Esophagus squamous epithelium (tissue), 5 donors: ENCODE data around the gene MAG. TPM values are rescaled to one million over a fixed set of nuclear protein-coding genes. Genes with fewer than 3 reads are reported as not detected.

Source experiments
- DNase-seq: peaks from one replicate; lab custom pipeline; 2025; lab: John Stamatoyannopoulos, UW
- H3K27ac ChIP-seq, 4 donors: fragments of 200-600 bp; sonication (generic); one replicate each; pipeline ENCODE4 v1.5.1; 2016 to 2019; ENCODE audit warnings: mild to moderate bottlenecking in 1 of 4
- H3K27me3 ChIP-seq, 4 donors: fragments of 200-600 bp; sonication (generic); 1 replicate in 3 of 4; 2 replicates in 1 of 4; pipeline versions ENCODE4 v1.5.1 to v1.6.0; 2017 to 2021; ENCODE audit warnings: antibody characterized with exemption in 1 of 4
- H3K36me3 ChIP-seq, 3 donors: fragments of 200-600 bp; sonication (generic); one replicate each; pipeline ENCODE4 v1.5.1; 2016 to 2019
- H3K4me1 ChIP-seq, 3 donors: fragments of 200-600 bp; sonication (generic); one replicate each; pipeline ENCODE4 v1.5.1; 2017 to 2019
- H3K4me3 ChIP-seq, 4 donors: fragments of 200-600 bp; sonication (generic); 1 replicate in 3 of 4; 2 replicates in 1 of 4; pipeline ENCODE4 v1.5.1; 2016 to 2019; ENCODE audit warnings: mild to moderate bottlenecking in 2 of 4, moderate library complexity in 1 of 4
- H3K9me3 ChIP-seq, 3 donors: fragments of 200-600 bp; sonication (generic); one replicate each; pipeline ENCODE4 v1.5.1; 2016 to 2019
- POLR2A ChIP-seq, 4 donors: fragments of 450-650 bp; IDR thresholded peaks; one replicate each; pipeline ENCODE4 v1.6.1; 2017; ENCODE audit warnings: antibody characterized with exemption in 4 of 4, mild to moderate bottlenecking in 4 of 4, moderate library complexity in 3 of 4
- WGBS, 2 donors: methylation state at CpG; one replicate each; pipeline ENCODE4 v1.1.5; 2018; 5-methylcytosine and 5-hydroxymethylcytosine counted together
- intact Hi-C: fragments of 100-400 bp; cut with DNase I; formaldehyde crosslinking; loops from one replicate; pipeline ENCODE4 v1.15.0; 2022
- total RNA-seq, 4 donors: library from RNA; depleted of rRNA; stranded (reverse); fragments of >200 nt; gene quantifications; one replicate each; pipeline ENCODE4 v1.1.0, GENCODE V29; 2016
- TF ChIP-seq, protein P1 (sequence below), 6 experiments: fragments of 450-650 bp in 4 of 6; fragments of 200-600 bp in 2 of 6; sonication (generic) in 2 of 6; IDR thresholded peaks; one replicate each; pipeline ENCODE4 v1.5.1; 2016 to 2019; ENCODE audit warnings: antibody characterized with exemption in 6 of 6, mild to moderate bottlenecking in 4 of 6, moderate library complexity in 4 of 6
- donor health status: DM: yes; HTN: yes; CAD: no.

The MAG gene
- total RNA-seq, 4 donors from 2014 or later: 2.3 TPM; not detected in 3

DNA sequence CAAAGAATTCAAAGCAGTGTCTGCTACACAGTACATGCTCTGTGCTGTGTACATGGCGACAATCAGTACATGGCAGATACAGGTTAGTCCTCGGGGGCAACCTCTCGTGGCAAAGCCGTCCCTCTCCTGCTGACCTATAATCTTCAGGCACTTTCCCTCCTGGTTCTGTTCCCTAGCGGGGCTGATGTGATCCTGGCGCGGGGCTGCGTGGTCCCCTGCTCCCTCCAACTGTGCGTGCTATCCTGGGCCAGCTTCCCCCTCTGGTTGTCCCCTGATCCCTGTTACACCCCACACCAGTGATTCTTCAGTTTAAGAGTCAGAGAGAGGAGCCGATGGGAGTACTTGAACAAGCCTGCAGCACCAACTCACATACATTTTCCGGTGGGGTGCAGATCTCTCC is 12.1 kb downstream of the MAG start:
- no peaks in the 10 kb centered on the region for H3K9me3 ChIP-seq
- no peaks in the 10 kb centered on the region for H3K4me1 ChIP-seq
- intact Hi-C loops: no loop called here
- no peak for DNase-seq
- H3K4me3 ChIP-seq: no peak overlapping the region
- H3K36me3 ChIP-seq: no peaks in the 10 kb centered on the region
- peaks cover 0 to 53% (median 0%) of the 10 kb centered on the region in 4 donors for H3K27me3 ChIP-seq
- no peak overlapping the region for H3K27ac ChIP-seq
- WGBS, 2 donors: 75 to 81% methylated on average over 11 of the region's 11 CpGs
- TF ChIP-seq POLR2A (IDR thresholded peaks at IDR 0.05): no peak
- TF ChIP-seq, protein P1, sequence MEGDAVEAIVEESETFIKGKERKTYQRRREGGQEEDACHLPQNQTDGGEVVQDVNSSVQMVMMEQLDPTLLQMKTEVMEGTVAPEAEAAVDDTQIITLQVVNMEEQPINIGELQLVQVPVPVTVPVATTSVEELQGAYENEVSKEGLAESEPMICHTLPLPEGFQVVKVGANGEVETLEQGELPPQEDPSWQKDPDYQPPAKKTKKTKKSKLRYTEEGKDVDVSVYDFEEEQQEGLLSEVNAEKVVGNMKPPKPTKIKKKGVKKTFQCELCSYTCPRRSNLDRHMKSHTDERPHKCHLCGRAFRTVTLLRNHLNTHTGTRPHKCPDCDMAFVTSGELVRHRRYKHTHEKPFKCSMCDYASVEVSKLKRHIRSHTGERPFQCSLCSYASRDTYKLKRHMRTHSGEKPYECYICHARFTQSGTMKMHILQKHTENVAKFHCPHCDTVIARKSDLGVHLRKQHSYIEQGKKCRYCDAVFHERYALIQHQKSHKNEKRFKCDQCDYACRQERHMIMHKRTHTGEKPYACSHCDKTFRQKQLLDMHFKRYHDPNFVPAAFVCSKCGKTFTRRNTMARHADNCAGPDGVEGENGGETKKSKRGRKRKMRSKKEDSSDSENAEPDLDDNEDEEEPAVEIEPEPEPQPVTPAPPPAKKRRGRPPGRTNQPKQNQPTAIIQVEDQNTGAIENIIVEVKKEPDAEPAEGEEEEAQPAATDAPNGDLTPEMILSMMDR (IDR thresholded peaks at IDR 0.05): no peak

DNA sequence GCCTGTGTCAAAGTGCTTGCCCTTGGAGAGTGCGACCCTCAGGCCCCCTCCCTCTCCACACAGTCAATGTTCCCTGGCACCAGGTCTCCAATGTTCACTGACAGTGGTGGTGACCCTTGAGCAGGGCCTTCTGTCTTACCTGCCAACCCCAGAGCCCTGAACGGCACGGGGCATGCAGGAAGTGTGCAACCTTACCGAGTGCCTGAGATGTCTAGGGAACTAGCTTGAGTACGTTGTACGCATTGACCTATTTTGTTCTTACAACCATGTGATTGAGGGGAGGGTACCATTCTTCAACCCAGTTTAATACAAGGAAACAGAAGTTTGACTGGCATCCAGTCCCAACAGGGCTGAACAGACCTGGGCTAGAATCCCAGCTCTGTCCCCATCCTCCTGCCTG is 13.2 kb downstream of the MAG start:
- no peak for TF ChIP-seq POLR2A (IDR thresholded peaks at IDR 0.05)
- TF ChIP-seq, protein P1 (IDR thresholded peaks at IDR 0.05): no peak
- no peak overlapping the region for H3K27ac ChIP-seq
- WGBS, 2 donors: 89 to 95% methylated on average over 2 to 5 of the region's 6 CpGs

DNA sequence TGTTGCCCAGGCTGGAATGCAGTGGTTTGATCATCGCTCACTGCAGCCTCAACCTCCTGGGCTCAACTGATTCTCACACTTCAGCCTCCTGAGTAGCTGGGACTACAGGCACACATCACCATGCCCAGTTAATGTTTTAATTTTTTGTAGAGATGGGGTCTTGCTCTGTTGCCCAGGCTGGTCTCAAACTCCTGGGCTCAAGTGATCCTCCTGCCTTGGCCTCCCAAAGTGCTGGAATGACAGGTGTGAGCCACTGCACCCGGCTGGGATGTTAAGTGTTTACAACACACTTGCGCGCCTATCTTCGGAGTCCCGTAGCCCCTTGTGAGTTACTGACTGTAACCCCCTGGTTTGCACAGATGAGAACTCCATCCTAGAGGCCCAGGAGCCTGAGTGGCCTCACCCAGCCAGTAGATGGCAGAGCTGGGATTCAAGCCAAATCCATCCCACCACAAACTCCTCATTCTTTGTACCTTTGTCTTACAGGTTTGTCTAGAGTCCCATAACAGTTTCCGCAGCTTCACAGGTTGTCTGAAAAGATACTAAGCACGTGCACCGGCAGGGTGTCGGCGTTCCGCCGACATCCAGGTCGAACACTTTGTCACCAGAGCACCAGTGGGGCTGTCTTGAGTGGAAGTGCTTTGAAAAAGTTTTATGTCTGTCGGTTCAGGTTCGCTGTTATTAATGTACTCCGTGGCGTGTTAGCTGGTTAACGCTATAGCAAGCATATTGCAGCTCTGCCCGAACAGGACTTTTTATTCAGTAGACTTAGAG is 14.7 kb downstream of the MAG start:
- TF ChIP-seq POLR2A (IDR thresholded peaks at IDR 0.05): no peak
- TF ChIP-seq, protein P1 (IDR thresholded peaks at IDR 0.05): peak in 1 of 6 experiments; percentile 19
- H3K4me3 ChIP-seq: no peak overlapping the region
- H3K9me3 ChIP-seq: no peaks in the 10 kb centered on the region
- H3K36me3 ChIP-seq: no peaks in the 10 kb centered on the region
- WGBS, 2 donors: 62 to 68% methylated on average over 14 to 20 of the region's 20 CpGs
- H3K4me1 ChIP-seq: no peaks in the 10 kb centered on the region
- no peak for DNase-seq
- H3K27ac ChIP-seq: no peak overlapping the region
- intact Hi-C loops: no loop called here
- peaks cover 0 to 45% (median 0%) of the 10 kb centered on the region in 4 donors for H3K27me3 ChIP-seq

More for the DNA sequence above, 13.2 kb downstream of the MAG start:
- DNase-seq: no peak
- H3K9me3 ChIP-seq: no peaks in the 10 kb centered on the region
- H3K4me1 ChIP-seq: no peaks in the 10 kb centered on the region
- no peaks in the 10 kb centered on the region for H3K36me3 ChIP-seq
- intact Hi-C loops: no loop called here
- H3K27me3 ChIP-seq: peaks cover 0 to 50% (median 0%) of the 10 kb centered on the region in 4 donors
- H3K4me3 ChIP-seq: no peak overlapping the region

DNA sequence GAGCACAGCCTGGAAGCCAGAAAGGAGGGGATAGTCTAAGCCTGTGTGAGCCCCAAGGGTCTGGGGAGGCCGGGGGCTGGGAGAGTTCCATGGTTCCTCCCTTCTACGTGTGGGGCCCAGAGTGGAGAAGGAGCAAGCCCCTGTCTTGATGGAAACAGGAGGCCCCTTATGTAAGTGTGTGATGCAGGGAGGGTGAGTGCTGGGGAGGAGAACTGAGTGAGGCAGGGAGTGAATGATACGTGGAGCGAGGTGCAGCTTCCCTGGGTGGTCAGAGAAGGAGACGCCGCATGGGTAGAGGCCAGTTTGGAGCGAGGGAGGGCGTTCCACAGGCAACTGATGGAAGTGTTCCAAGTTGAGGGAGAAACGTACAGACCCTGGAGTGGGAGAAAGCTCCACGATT is 16.0 kb downstream of the MAG start:
- Histone ChIP-seq H3K36me3 (no peaks in the 10 kb centered on the region), H3K9me3 (no peaks in the 10 kb centered on the region), H3K4me3 (no peak overlapping the region), H3K27ac (no peak overlapping the region), H3K4me1 (no peaks in the 10 kb centered on the region), H3K27me3 (peaks cover 0 to 48% (median 0%) of the 10 kb centered on the region in 4 donors)
- no peak for DNase-seq
- no peak for TF ChIP-seq POLR2A (IDR thresholded peaks at IDR 0.05)
- TF ChIP-seq, protein P1 (IDR thresholded peaks at IDR 0.05): no peak
- 70 to 72% methylated on average over 10 of the region's 10 CpGs for WGBS, 2 donors
- intact Hi-C loops: no loop called here

DNA sequence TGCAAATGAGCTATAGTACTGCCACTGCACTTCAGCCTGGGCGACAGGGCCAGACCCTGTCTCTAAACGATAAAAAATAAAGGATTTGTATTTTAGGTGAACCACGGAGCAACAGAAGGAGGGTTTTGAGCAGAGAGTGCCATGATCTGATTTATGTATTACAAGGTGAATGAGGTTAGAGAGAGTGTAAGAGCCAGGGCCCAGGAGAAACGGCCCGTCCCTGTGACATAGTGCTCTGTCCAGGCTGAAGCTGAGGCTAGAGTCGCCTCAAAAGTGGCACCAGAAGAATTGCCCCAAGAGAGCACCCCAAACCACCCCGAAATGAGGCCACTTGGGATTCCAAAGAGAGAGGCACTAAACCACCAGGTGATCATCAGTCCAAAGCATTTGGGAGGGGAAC is 16.9 kb downstream of the MAG start:
- no peak for DNase-seq
- no peak overlapping the region for H3K4me3 ChIP-seq
- TF ChIP-seq POLR2A (IDR thresholded peaks at IDR 0.05): no peak
- TF ChIP-seq, protein P1 (IDR thresholded peaks at IDR 0.05): no peak
- no peaks in the 10 kb centered on the region for H3K9me3 ChIP-seq
- no peak overlapping the region for H3K27ac ChIP-seq
- WGBS, 2 donors: 78 to 84% methylated on average over 7 of the region's 7 CpGs
- intact Hi-C loops: no loop called here
- no peaks in the 10 kb centered on the region for H3K4me1 ChIP-seq
- peaks cover 0 to 55% (median 0%) of the 10 kb centered on the region in 4 donors for H3K27me3 ChIP-seq
- H3K36me3 ChIP-seq: no peaks in the 10 kb centered on the region
